Prostate gland (tissue), 2 donors: ENCODE data around the gene IL18RAP.

Source experiments
- CTCF ChIP-seq, 4 experiments: fragments of 200-600 bp in 2 of 4; fragments of 450-650 bp in 2 of 4; sonication (generic) in 2 of 4; IDR thresholded peaks; 1 replicate in 3 of 4; 2 replicates in 1 of 4; pipeline ENCODE4 v1.5.1; 2016 to 2019; ENCODE audit warnings: antibody characterized with exemption in 4 of 4, mild to moderate bottlenecking in 2 of 4, moderate library complexity in 2 of 4
- POLR2A ChIP-seq: fragments of 450-650 bp; IDR thresholded peaks from one replicate; pipeline ENCODE4 v1.6.1; 2016; ENCODE audit warnings: antibody characterized with exemption, mild to moderate bottlenecking
- POLR2AphosphoS5 ChIP-seq: sonication (generic); formaldehyde crosslinking; IDR thresholded peaks from one replicate; pipeline ENCODE4 v1.6.1; 2017; ENCODE audit warnings: antibody characterized with exemption

- TF ChIP-seq CTCF (IDR thresholded peaks at IDR 0.05) (no peak), POLR2A (no peak), POLR2AphosphoS5 (no peak)
Observed at GRCh38 chr2:102435741-102436140, 12.8 kb downstream of the IL18RAP start.
